Measurements from ENCODE around the gene MCUB. TPM values are rescaled to one million over a fixed set of nuclear protein-coding genes. Genes with fewer than 3 reads are reported as not detected.

The MCUB gene
- 0.56 and 2.8 TPM in 2 replicates for total RNA-seq (2011; cell fraction: chromatin; rRNA removed; ENCODE audit: low replicate concordance)
- 0.66 and 0.67 TPM in 2 replicates for total RNA-seq (2011; cell fraction: nucleolus; rRNA removed)
- 1.2 and 1.8 TPM in 2 replicates for total RNA-seq (2011; cell fraction: nucleoplasm; rRNA removed)
- total RNA-seq (2014; rRNA removed) (5.4 and 13.8 TPM in 2 replicates), total RNA-seq (2014; rRNA removed; fragmentation: Illumina TruSeq; extraction: Trizol) (6.4 and 6.6 TPM in 2 replicates), total RNA-seq (2015; rRNA removed; fragmentation: Illumina TruSeq; extraction: Trizol) (4.3 and 4.4 TPM in 2 replicates), total RNA-seq (2021) (10.6 and 11.8 TPM in 2 replicates), polyA plus RNA-seq (2011; rRNA removed) (4.3 and 6.0 TPM in 2 replicates), polyA plus RNA-seq (2014; fragmentation: Illumina TruSeq; extraction: Trizol) (4.5 and 4.6 TPM in 2 replicates), polyA plus RNA-seq (2014; fragmentation: Nextera tagmentation; extraction: Ambion mirVana) (1 to 10 TPM; 1.4 to 1.6 TPM), polyA plus RNA-seq (2014; rRNA removed) (8.9 and 21.5 TPM in 2 replicates), polyA minus RNA-seq (2011; rRNA and poly(A)+ RNA removed) (3.0 and 4.2 TPM in 2 replicates), Bru-seq, nascent RNA (percentile 50 among the genes with signal in this experiment), BruChase-seq, experiment 1, labeled RNA remaining after a 2-hour chase (percentile 52 among the genes with signal in this experiment), BruChase-seq, experiment 2, labeled RNA remaining after a 6-hour chase (percentile 47 among the genes with signal in this experiment)
- polyA plus RNA-seq (2011; cell fraction: cytosol; rRNA removed) = 4.4 and 5.5 TPM in 2 replicates
- 1.7 and 2.5 TPM in 2 replicates for polyA plus RNA-seq (2011; cell fraction: nucleus; rRNA removed)
- 8.8 and 11.2 TPM in 2 replicates for polyA plus RNA-seq (2012)
- polyA minus RNA-seq (2011; cell fraction: cytosol; rRNA and poly(A)+ RNA removed) = 1.5 TPM in 1 of 2 replicates, not detected in the other
- 0.67 and 0.78 TPM in 2 replicates for polyA minus RNA-seq (2011; cell fraction: nucleus; rRNA and poly(A)+ RNA removed)
- long read RNA-seq, experiment 1, transcript MCUB-201 (8 exons, 2,278 nt) = major isoform, 9 of 12 reads
- long read RNA-seq, experiment 1, partial matches to known transcripts = 1 of 12 reads
- long read RNA-seq, experiment 1, other reads (novel, unspliced or antisense) = 2 of 12 reads
- long read RNA-seq, experiment 2, partial matches to known transcripts = 0 of 3 reads
- long read RNA-seq, experiment 2, other reads (novel, unspliced or antisense) = 1 of 3 reads
- long read RNA-seq, experiment 3, partial matches to known transcripts = 0 of 3 reads
- long read RNA-seq, experiment 3, other reads (novel, unspliced or antisense) = 0 of 3 reads

- Histone ChIP-seq H3K9ac (ENCODE audit: insufficient read depth in 1 of 2, low read depth in 2 of 2, low read length in 2 of 2) (peak within 1 kb of the TSS; percentile 44 to 92; a peak in 3 of 4 replicates), H3K4me3 (peak within 1 kb of the TSS; percentile 52), H3K27ac (ENCODE audit: extremely low read depth, low read depth, low read length) (peak within 1 kb of the TSS; percentile 55; the same call in 2 of the 3 replicates), H3K36me3 (ENCODE audit: control insufficient read depth, insufficient read depth, low read length) (no peaks in the 10 kb centered on the region), H4K20me1 (replicated peaks; ENCODE audit: control insufficient read depth, insufficient read depth, low read length) (no peaks in the 10 kb centered on the region), H3K9me1 (ENCODE audit: control insufficient read depth, insufficient read depth, low read length) (no peaks in the 10 kb centered on the region), H3K79me2 (ENCODE audit: control insufficient read depth, insufficient read depth, low read length) (no peaks in the 10 kb centered on the region), H2AFZ (ENCODE audit: low read depth, low read length) (peak within 1 kb of the TSS; percentile 96), H3K27me3 (ENCODE audit: control insufficient read depth in 2 of 2, insufficient read depth in 2 of 2, low read length in 2 of 2) (peaks cover 0 to 4% of the 10 kb centered on the region in 2 experiments; a peak in 1 of 5 replicates), H3K4me1 (replicated peaks in 1 of 2; ENCODE audit: control insufficient read depth in 2 of 2, insufficient read depth in 2 of 2, low read length in 2 of 2) (peaks cover 5 to 17% of the 10 kb centered on the region in 2 experiments; a peak in 4 of 5 replicates), H3K9me3 (replicated peaks; ENCODE audit: control insufficient read depth, insufficient read depth, low read depth, low read length) (0 out of 2 replicates have a peak, but pooled peaks cover 2% of the 10 kb centered on the region), H3K4me2 (ENCODE audit: insufficient read depth, low read length) (peak within 1 kb of the TSS; percentile 74)
- peak; percentile 68 to 90 (median 78) for DNase-seq (ENCODE audit: extremely low read depth in 1 of 4, low spot score in 3 of 4)
- ChIA-PET CTCF (ENCODE audit: low intra/inter-chr PET ratio) (no interaction called here), POLR2A (interaction anchor here (1.0 kb wide), 1 partner anchor 104 kb away, joined by 7 read pairs; no protein-coding TSS in a partner anchor)
- intact Hi-C loops (cut with micrococcal nuclease) = loop anchor here (10.0 kb wide), 1 partner anchor 255 kb away; the partner anchor contains the start of gene GAR1
- 2% methylated on average over 54 of the region's 73 CpGs for WGBS (ENCODE audit: insufficient coverage, low coverage, missing lambda C conversion rate)
- in situ Hi-C loops (cut with MboI) = no loop called here
- ATAC-seq = peak; percentile 99
- no peak for FAIRE-seq
- BruUV-seq (replicated peaks) = no TSS peak
- TF ChIP-seq SOX6 (IDR thresholded peaks at IDR 0.05) (0 out of 2 replicates have a peak, but pooled peaks have one; percentile 10), GABPA (tag; conservative IDR thresholded peaks at IDR 0.05; ENCODE audit: low read depth) (peak; percentile 60), KDM5B (IDR thresholded peaks at IDR 0.05; ENCODE audit: insufficient replicate concordance, low read depth, low read length) (peak; percentile 50), CBFB (CRISPR knock-in tag; IDR thresholded peaks at IDR 0.05) (no peak), ZNF740 (CRISPR knock-in tag; IDR thresholded peaks at IDR 0.05) (peak; percentile 52; the same call in 1 of the 2 replicates), ZNF740 (tag; IDR thresholded peaks at IDR 0.05) (no peak)
- TF ChIP-seq, protein P1, sequence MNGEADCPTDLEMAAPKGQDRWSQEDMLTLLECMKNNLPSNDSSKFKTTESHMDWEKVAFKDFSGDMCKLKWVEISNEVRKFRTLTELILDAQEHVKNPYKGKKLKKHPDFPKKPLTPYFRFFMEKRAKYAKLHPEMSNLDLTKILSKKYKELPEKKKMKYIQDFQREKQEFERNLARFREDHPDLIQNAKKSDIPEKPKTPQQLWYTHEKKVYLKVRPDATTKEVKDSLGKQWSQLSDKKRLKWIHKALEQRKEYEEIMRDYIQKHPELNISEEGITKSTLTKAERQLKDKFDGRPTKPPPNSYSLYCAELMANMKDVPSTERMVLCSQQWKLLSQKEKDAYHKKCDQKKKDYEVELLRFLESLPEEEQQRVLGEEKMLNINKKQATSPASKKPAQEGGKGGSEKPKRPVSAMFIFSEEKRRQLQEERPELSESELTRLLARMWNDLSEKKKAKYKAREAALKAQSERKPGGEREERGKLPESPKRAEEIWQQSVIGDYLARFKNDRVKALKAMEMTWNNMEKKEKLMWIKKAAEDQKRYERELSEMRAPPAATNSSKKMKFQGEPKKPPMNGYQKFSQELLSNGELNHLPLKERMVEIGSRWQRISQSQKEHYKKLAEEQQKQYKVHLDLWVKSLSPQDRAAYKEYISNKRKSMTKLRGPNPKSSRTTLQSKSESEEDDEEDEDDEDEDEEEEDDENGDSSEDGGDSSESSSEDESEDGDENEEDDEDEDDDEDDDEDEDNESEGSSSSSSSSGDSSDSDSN (IDR thresholded peaks at IDR 0.05; ENCODE audit: borderline replicate concordance in 1 of 2, low read depth in 2 of 2, low read length in 2 of 2) = peak; percentile 76 to 84; a peak in 3 of 4 replicates
- TF ChIP-seq, protein P2, sequence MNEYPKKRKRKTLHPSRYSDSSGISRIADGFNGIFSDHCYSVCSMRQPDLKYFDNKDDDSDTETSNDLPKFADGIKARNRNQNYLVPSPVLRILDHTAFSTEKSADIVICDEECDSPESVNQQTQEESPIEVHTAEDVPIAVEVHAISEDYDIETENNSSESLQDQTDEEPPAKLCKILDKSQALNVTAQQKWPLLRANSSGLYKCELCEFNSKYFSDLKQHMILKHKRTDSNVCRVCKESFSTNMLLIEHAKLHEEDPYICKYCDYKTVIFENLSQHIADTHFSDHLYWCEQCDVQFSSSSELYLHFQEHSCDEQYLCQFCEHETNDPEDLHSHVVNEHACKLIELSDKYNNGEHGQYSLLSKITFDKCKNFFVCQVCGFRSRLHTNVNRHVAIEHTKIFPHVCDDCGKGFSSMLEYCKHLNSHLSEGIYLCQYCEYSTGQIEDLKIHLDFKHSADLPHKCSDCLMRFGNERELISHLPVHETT (CRISPR knock-in tag; conservative IDR thresholded peaks at IDR 0.05 in 1 of 2, IDR thresholded peaks at IDR 0.05 in 1 of 2) = 0 out of 4 replicates have a peak, but pooled peaks of 1 of the 2 experiments have one; percentile 17
Observed at GRCh38 chr4:109559983-109560686, at the start of gene MCUB. Gene MCUB, plus strand, starts transcription at chr4:109560246. Its CDS starts 92 bp downstream, at chr4:109560338.
